ENCODE data around the gene FOXP1.

FOXP1 gene

DNA sequence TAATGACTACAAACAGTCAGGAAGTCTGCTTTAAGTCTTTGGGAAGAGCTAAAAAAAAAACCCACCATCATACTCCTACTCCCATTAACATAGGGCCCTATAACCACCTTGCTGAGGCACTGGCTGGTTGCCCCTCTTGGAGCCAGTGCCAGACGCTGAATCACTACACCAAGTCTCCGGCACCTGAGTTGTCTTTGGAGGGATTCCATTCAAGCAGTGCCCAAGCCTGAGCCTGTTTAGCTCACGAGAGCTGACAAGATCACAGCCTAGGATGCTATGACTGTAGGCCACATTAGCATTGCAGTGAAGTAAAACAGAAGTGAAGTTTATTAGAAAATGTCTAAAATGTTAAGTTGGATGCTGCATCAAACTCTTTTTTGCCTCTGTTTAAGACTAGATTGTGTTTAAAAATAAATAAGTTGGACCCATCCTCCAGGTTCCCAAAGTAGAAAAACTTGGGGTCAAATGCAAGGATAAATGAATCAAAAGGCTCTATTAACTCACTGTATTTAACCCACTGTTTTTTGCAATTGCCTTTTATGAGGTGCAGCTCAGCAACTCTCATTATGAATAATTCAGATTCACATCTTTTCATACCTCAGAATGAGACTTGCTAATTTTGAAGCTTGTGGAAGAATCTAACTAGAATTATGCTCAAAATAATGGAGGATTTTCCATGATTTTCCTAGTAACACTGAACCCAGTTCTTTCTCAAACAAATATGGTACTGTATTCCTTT is 461.9 kb downstream of the FOXP1 start:
- ChIA-PET POLR2A (no interaction called here), CTCF (interaction anchor here (0.6 kb wide), 1 partner anchor 10 kb away, joined by 3 read pairs; no protein-coding TSS in a partner anchor)
- no peak for DNase-seq (ENCODE audit: extremely low spot score)
- TF ChIP-seq SUZ12 (IDR thresholded peaks at IDR 0.05) (no peak), FOXK2 (IDR thresholded peaks at IDR 0.05) (no peak), PKNOX1 (IDR thresholded peaks at IDR 0.05) (no peak), FOXM1 (IDR thresholded peaks at IDR 0.05; ENCODE audit: borderline replicate concordance) (no peak), TARDBP (IDR thresholded peaks at IDR 0.05) (no peak), CTBP1 (IDR thresholded peaks at IDR 0.05; ENCODE audit: borderline replicate concordance) (no peak), LEF1 (IDR thresholded peaks at IDR 0.05; ENCODE audit: borderline replicate concordance) (no peak), SP1 (IDR thresholded peaks at IDR 0.05) (no peak), HDGF (IDR thresholded peaks at IDR 0.05; ENCODE audit: borderline replicate concordance) (no peak), L3MBTL2 (conservative IDR thresholded peaks at IDR 0.05) (no peak), ZNF384 (IDR thresholded peaks at IDR 0.05) (no peak), ELF4 (IDR thresholded peaks at IDR 0.05) (no peak), ARNT (IDR thresholded peaks at IDR 0.05) (no peak), FOXA1 (IDR thresholded peaks at IDR 0.05) (no peak), NFRKB (IDR thresholded peaks at IDR 0.05) (no peak), BHLHE40 (IDR thresholded peaks at IDR 0.05; ENCODE audit: borderline replicate concordance) (no peak)

GRCh38 chr3:71120012-71120411 is 463.5 kb downstream of the FOXP1 start:
- POLR2A ChIA-PET: interaction anchor here (0.5 kb wide), 1 partner anchor 223 kb away, joined by 3 read pairs; no protein-coding TSS in a partner anchor
- DNase-seq (ENCODE audit: extremely low spot score): no peak
- CTCF ChIA-PET: no interaction called here
- peak; percentile 23; the same call in 1 of the 2 replicates for TF ChIP-seq PKNOX1 (IDR thresholded peaks at IDR 0.05)
- TF ChIP-seq CTBP1 (IDR thresholded peaks at IDR 0.05; ENCODE audit: borderline replicate concordance): 0 out of 2 replicates have a peak, but pooled peaks have one; percentile 8
- no peak for TF ChIP-seq SUZ12 (IDR thresholded peaks at IDR 0.05)

DNA sequence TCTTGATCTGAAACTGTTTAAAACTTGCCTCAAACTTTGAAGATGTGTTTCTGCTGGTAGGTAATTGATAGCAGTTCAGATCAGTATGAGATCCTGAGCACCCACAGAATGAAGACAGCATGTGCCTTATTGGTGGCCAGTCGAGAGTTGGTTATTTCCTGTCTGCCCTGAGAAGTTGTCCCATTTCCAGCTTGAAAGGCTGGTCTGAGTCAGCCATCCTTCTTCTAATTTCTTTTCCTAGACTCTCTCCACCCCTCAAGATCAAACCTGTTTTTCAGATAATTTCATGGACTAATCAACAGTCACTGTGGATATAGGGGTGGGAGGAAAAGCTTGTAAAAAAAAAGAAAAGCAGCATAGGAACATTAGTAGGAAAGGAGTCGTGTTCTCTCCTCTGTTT is 464.4 kb downstream of the FOXP1 start:
- ChIA-PET POLR2A (no interaction called here), CTCF (interaction anchor here (0.6 kb wide), 2 partner anchors 73 to 1732 kb away, joined by 3 read pairs; no protein-coding TSS in a partner anchor)
- DNase-seq (ENCODE audit: extremely low spot score): no peak
- TF ChIP-seq BHLHE40 (IDR thresholded peaks at IDR 0.05; ENCODE audit: borderline replicate concordance): no peak
- TF ChIP-seq SUZ12 (IDR thresholded peaks at IDR 0.05): no peak
- no peak for TF ChIP-seq ARNT (IDR thresholded peaks at IDR 0.05)
- TF ChIP-seq NFRKB (IDR thresholded peaks at IDR 0.05): no peak
- TF ChIP-seq CTBP1 (IDR thresholded peaks at IDR 0.05; ENCODE audit: borderline replicate concordance): no peak
- no peak for TF ChIP-seq FOXM1 (IDR thresholded peaks at IDR 0.05; ENCODE audit: borderline replicate concordance)
- no peak for TF ChIP-seq ZNF384 (IDR thresholded peaks at IDR 0.05)
- TF ChIP-seq TARDBP (IDR thresholded peaks at IDR 0.05): no peak
- no peak for TF ChIP-seq HDGF (IDR thresholded peaks at IDR 0.05; ENCODE audit: borderline replicate concordance)
- TF ChIP-seq FOXK2 (IDR thresholded peaks at IDR 0.05): no peak
- TF ChIP-seq LEF1 (IDR thresholded peaks at IDR 0.05; ENCODE audit: borderline replicate concordance): no peak

DNA sequence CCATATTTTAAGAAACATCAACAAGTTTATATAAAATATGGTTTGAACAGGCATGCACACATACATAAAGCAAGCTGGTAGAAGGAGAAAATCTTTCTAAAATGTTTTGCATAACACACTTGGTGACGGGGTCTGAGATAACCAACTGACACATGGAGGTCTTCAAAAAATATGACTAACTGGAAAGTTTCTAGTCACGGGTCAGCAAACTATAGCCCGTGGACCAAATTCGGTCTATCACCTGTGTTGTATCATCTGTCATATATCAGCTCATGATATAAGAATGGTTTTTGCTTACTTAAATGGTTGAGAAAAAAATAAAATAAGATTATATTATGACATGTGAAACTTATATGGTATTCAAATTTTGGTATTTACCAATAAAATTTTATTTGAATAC is 465.1 kb downstream of the FOXP1 start:
- ChIA-PET POLR2A (no interaction called here), CTCF (no interaction called here)
- no peak for DNase-seq (ENCODE audit: extremely low spot score)
- TF ChIP-seq ELF4 (IDR thresholded peaks at IDR 0.05) (no peak), TARDBP (IDR thresholded peaks at IDR 0.05) (no peak), BHLHE40 (IDR thresholded peaks at IDR 0.05; ENCODE audit: borderline replicate concordance) (no peak), SP1 (IDR thresholded peaks at IDR 0.05) (no peak), FOXK2 (IDR thresholded peaks at IDR 0.05) (no peak), FOXM1 (IDR thresholded peaks at IDR 0.05; ENCODE audit: borderline replicate concordance) (no peak), FOXA1 (IDR thresholded peaks at IDR 0.05) (no peak), SUZ12 (IDR thresholded peaks at IDR 0.05) (no peak), PKNOX1 (IDR thresholded peaks at IDR 0.05) (no peak), NFRKB (IDR thresholded peaks at IDR 0.05) (no peak), LEF1 (IDR thresholded peaks at IDR 0.05; ENCODE audit: borderline replicate concordance) (no peak), ARNT (IDR thresholded peaks at IDR 0.05) (no peak), CTBP1 (IDR thresholded peaks at IDR 0.05; ENCODE audit: borderline replicate concordance) (no peak), L3MBTL2 (conservative IDR thresholded peaks at IDR 0.05) (no peak), ZNF384 (IDR thresholded peaks at IDR 0.05) (no peak), HDGF (IDR thresholded peaks at IDR 0.05; ENCODE audit: borderline replicate concordance) (no peak)

DNA sequence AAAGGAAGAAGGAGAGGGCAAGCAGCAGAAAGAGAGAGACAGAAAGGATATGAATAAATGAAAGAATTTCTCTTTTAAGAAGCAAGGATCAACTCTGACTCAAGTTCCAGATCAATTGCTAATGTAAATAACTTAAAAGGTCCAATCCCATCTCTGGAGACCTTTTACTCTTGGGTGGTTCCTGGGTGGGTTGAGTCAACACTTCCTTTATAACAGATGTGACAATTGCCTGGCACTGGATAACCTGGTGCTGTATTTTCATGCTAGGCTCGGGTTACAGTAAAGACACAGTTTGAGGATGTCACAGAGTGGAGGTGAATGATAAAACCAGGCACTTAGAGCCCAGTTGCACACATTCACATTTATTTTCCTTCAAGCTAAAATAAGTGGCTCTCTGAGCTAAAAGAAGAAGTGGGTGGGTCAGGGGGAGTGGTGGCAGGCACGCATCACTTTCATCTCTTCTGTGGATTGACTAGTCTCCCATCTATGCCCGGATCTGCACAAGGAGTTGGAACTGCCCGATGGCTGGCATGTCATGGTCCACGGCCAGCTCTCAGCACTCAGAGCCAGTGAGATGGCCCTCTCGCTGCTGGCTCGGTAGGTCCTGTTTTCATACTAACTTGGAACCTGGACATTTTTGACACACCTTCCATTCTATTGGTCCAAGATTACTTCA is 465.8 kb downstream of the FOXP1 start:
- TF ChIP-seq FOXK2 (IDR thresholded peaks at IDR 0.05) (no peak), LEF1 (IDR thresholded peaks at IDR 0.05; ENCODE audit: borderline replicate concordance) (no peak), ZNF384 (IDR thresholded peaks at IDR 0.05) (no peak), SUZ12 (IDR thresholded peaks at IDR 0.05) (no peak), FOXA1 (IDR thresholded peaks at IDR 0.05) (no peak), BHLHE40 (IDR thresholded peaks at IDR 0.05; ENCODE audit: borderline replicate concordance) (no peak), L3MBTL2 (conservative IDR thresholded peaks at IDR 0.05) (no peak), PKNOX1 (IDR thresholded peaks at IDR 0.05) (no peak)
- POLR2A ChIA-PET: no interaction called here
- DNase-seq (ENCODE audit: extremely low spot score): no peak
- CTCF ChIA-PET: no interaction called here

Measured in HEK293T (cell line).